B cell (primary cell): Measurements from ENCODE around the gene ANOS1.

Experiments
- CTCF ChIP-seq: fragments of 200-600 bp; IDR thresholded peaks from one replicate; pipeline ENCODE4 v1.8.0; 2022; ENCODE audit warnings: antibody characterized with exemption, mild to moderate bottlenecking
- EZH2 ChIP-seq: IDR thresholded peaks from 2 replicates; pipeline ENCODE4 v1.6.1; 2012; ENCODE audit warnings: borderline replicate concordance, low read depth, mild to moderate bottlenecking, moderate library complexity, low read length; ENCODE audit not compliant: insufficient read depth, poor library complexity, severe bottlenecking

- TF ChIP-seq CTCF, result no peak
- TF ChIP-seq EZH2, result no peak
Measured at GRCh38 chrX:8586953-8587352, 145.0 kb downstream of the ANOS1 start.
